ENCODE measurements around the gene FAM193A. TPM values are rescaled to one million over a fixed set of nuclear protein-coding genes. Genes with fewer than 3 reads are reported as not detected.

The FAM193A gene
- total RNA-seq, 4 donors from 2014 or later: 16.7 to 18.9 (median 18.0) TPM

DNA sequence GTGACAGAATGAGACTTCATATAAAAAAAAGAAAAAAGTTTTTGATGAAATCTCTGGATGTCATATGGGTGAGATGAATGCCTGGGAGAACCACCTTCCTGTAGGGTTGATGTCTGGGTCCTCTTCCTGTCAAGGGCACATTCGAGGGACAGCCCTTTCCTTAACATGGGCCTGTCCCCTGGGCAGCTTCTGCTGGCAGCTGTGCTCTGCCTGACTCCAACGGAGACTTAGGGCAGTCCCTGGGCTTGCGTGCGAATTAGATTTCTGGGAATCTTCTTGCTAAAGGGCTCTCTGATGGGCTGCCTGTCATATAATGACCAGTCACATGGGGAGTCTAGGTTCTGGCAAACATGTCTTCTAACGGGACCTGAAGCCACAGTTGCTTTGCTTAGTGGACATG is 179.0 kb downstream of the FAM193A start:
- in situ Hi-C loops (cut with MboI; ENCODE audit: low sequenced_read_pairs in 4 of 4): no loop called here
- Histone ChIP-seq H3K27ac (peak overlapping the region in 1 of 4 donors; percentile 42), H3K36me3 (peaks cover 0 to 33% of the 10 kb centered on the region in 2 donors), H3K9me3 (no peaks in the 10 kb centered on the region), H3K27me3 (no peaks in the 10 kb centered on the region), H3K4me1 (peaks cover 0 to 3% of the 10 kb centered on the region in 2 donors), H3K4me3 (no peak overlapping the region)
- TF ChIP-seq, protein P1, sequence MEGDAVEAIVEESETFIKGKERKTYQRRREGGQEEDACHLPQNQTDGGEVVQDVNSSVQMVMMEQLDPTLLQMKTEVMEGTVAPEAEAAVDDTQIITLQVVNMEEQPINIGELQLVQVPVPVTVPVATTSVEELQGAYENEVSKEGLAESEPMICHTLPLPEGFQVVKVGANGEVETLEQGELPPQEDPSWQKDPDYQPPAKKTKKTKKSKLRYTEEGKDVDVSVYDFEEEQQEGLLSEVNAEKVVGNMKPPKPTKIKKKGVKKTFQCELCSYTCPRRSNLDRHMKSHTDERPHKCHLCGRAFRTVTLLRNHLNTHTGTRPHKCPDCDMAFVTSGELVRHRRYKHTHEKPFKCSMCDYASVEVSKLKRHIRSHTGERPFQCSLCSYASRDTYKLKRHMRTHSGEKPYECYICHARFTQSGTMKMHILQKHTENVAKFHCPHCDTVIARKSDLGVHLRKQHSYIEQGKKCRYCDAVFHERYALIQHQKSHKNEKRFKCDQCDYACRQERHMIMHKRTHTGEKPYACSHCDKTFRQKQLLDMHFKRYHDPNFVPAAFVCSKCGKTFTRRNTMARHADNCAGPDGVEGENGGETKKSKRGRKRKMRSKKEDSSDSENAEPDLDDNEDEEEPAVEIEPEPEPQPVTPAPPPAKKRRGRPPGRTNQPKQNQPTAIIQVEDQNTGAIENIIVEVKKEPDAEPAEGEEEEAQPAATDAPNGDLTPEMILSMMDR (IDR thresholded peaks at IDR 0.05 in 4 of 5, conservative IDR thresholded peaks at IDR 0.05 in 1 of 5): no peak
- no peak for TF ChIP-seq POLR2A (IDR thresholded peaks at IDR 0.05)
- ATAC-seq (no peak), DNase-seq (no peak)
- intact Hi-C loops (cut with DNase I; ENCODE audit: low total_unique reads): no loop called here

- peaks cover 0 to 3% of the 10 kb centered on the region in 2 donors for H3K4me1 ChIP-seq
- TF ChIP-seq, protein P1 (IDR thresholded peaks at IDR 0.05 in 4 of 5, conservative IDR thresholded peaks at IDR 0.05 in 1 of 5): no peak
- no peak for TF ChIP-seq POLR2A (IDR thresholded peaks at IDR 0.05)
- peaks cover 0 to 38% of the 10 kb centered on the region in 2 donors for H3K36me3 ChIP-seq
- intact Hi-C loops (cut with DNase I; ENCODE audit: low total_unique reads): no loop called here
- in situ Hi-C loops (cut with MboI; ENCODE audit: low sequenced_read_pairs in 4 of 4): no loop called here
- H3K27me3 ChIP-seq: no peaks in the 10 kb centered on the region
- H3K9me3 ChIP-seq: no peaks in the 10 kb centered on the region
- ATAC-seq (no peak), DNase-seq (peak in 1 of 2 donors; percentile 6)
- H3K4me3 ChIP-seq: no peak overlapping the region
- no peak overlapping the region for H3K27ac ChIP-seq
These were observed 179.8 kb downstream of the FAM193A start for GRCh38 chr4:2716236-2716635.

GRCh38 chr4:2721586-2721985 is 185.1 kb downstream of the FAM193A start:
- no peaks in the 10 kb centered on the region for H3K27me3 ChIP-seq
- in situ Hi-C loops (cut with MboI; ENCODE audit: low sequenced_read_pairs in 4 of 4) (no loop called here), intact Hi-C loops (cut with DNase I; ENCODE audit: low total_unique reads) (no loop called here)
- H3K27ac ChIP-seq: no peak overlapping the region
- TF ChIP-seq, protein P1 (IDR thresholded peaks at IDR 0.05 in 4 of 5, conservative IDR thresholded peaks at IDR 0.05 in 1 of 5): no peak
- TF ChIP-seq POLR2A (IDR thresholded peaks at IDR 0.05): no peak
- DNase-seq (peak in 1 of 2 donors; percentile 8), ATAC-seq (no peak)
- H3K36me3 ChIP-seq: peaks cover 0 to 41% of the 10 kb centered on the region in 2 donors
- no peak overlapping the region for H3K4me3 ChIP-seq
- no peaks in the 10 kb centered on the region for H3K9me3 ChIP-seq
- H3K4me1 ChIP-seq: no peaks in the 10 kb centered on the region

DNA sequence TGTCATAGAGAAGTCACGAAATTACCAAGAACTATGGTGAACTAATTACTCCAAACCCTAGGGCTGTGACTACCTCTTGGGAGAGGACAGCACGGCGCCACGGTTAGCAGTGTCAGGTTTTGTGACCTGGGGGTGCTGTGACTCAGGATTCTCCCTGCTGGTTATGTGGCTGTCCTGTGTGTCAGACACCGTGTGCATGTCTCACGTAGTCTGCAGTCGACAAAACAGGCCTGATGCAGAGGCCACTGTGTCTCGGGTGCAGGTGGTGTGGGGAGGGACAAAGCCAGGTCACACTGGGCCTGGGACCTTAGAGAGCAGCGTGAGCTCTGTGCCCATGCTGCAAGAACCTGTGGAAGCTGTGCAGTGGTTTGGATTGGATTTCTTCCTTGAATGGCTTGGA is 185.6 kb downstream of the FAM193A start:
- DNase-seq: no peak
- H3K4me3 ChIP-seq: no peak overlapping the region
- ATAC-seq: no peak
- in situ Hi-C loops (cut with MboI; ENCODE audit: low sequenced_read_pairs in 4 of 4) (no loop called here), intact Hi-C loops (cut with DNase I; ENCODE audit: low total_unique reads) (no loop called here)
- TF ChIP-seq POLR2A (IDR thresholded peaks at IDR 0.05): no peak
- TF ChIP-seq, protein P1 (IDR thresholded peaks at IDR 0.05 in 4 of 5, conservative IDR thresholded peaks at IDR 0.05 in 1 of 5): no peak
- H3K27me3 ChIP-seq: no peaks in the 10 kb centered on the region
- H3K9me3 ChIP-seq: no peaks in the 10 kb centered on the region
- H3K27ac ChIP-seq: no peak overlapping the region
- no peaks in the 10 kb centered on the region for H3K4me1 ChIP-seq
- peaks cover 0 to 36% of the 10 kb centered on the region in 2 donors for H3K36me3 ChIP-seq

GRCh38 chr4:2723751-2724150 is 187.3 kb downstream of the FAM193A start:
- H3K9me3 ChIP-seq: no peaks in the 10 kb centered on the region
- ATAC-seq: no peak
- intact Hi-C loops (cut with DNase I; ENCODE audit: low total_unique reads) (no loop called here), in situ Hi-C loops (cut with MboI; ENCODE audit: low sequenced_read_pairs in 4 of 4) (no loop called here)
- no peaks in the 10 kb centered on the region for H3K27me3 ChIP-seq
- H3K4me1 ChIP-seq: peaks cover 0 to 4% of the 10 kb centered on the region in 2 donors
- no peak overlapping the region for H3K4me3 ChIP-seq
- no peak overlapping the region for H3K27ac ChIP-seq
- TF ChIP-seq POLR2A (IDR thresholded peaks at IDR 0.05): no peak
- TF ChIP-seq, protein P1 (IDR thresholded peaks at IDR 0.05 in 4 of 5, conservative IDR thresholded peaks at IDR 0.05 in 1 of 5): no peak
- H3K36me3 ChIP-seq: peaks cover 0 to 22% of the 10 kb centered on the region in 2 donors
- peak in 1 of 2 donors; percentile 7 for DNase-seq

Data from gastrocnemius medialis (tissue), 4 donors.